ENCODE measurements around the gene LCE3C.
"Not testable (repeated sequence)": the region's sequence is repeated elsewhere in the genome, so short reads cannot be mapped to it uniquely, and the experiment has no call there.

Gene LCE3C

GRCh38 chr1:152599934-152600333 lies at the start of gene LCE3C:
Gene LCE3C (plus strand): TSS chr1:152600234. CDS start chr1:152600732, 498 bp downstream.
- H3K27ac Mint-ChIP-seq, result no peak within 1 kb of the TSS
- no peaks in the 10 kb centered on the region for H3K27me3 Mint-ChIP-seq
- no peaks in the 10 kb centered on the region for H3K4me1 Mint-ChIP-seq (ENCODE audit: low read depth)
- H3K4me3 Mint-ChIP-seq, result no peak within 1 kb of the TSS
- H3K9me3 Mint-ChIP-seq, result no peaks in the 10 kb centered on the region
- no peaks in the 10 kb centered on the region for H3K36me3 Mint-ChIP-seq (ENCODE audit: low read depth)

- H3K36me3 Mint-ChIP-seq (ENCODE audit: low read depth), result no peaks in the 10 kb centered on the region
- peaks cover 8% of the 10 kb centered on the region for H3K9me3 Mint-ChIP-seq
- no peaks in the 10 kb centered on the region for H3K4me1 Mint-ChIP-seq (ENCODE audit: low read depth)
- H3K27ac Mint-ChIP-seq, result no peak overlapping the region
- no peak overlapping the region for H3K4me3 Mint-ChIP-seq
- peaks cover 12% of the 10 kb centered on the region for H3K27me3 Mint-ChIP-seq
These were observed 34.9 kb upstream of the LCE3C start for GRCh38 chr1:152565115-152565514.

GRCh38 chr1:152565535-152566215 lies 34.4 kb upstream of the LCE3C start:
- H3K27ac Mint-ChIP-seq, result no peak overlapping the region

GRCh38 chr1:152566681-152567080 lies 33.4 kb upstream of the LCE3C start, which contains the start of gene LCE3E:
Gene LCE3E (minus strand): TSS chr1:152566780. CDS start chr1:152566208, 572 bp downstream.
- H3K36me3 Mint-ChIP-seq (ENCODE audit: low read depth), result no peaks in the 10 kb centered on the region
- H3K9me3 Mint-ChIP-seq, result peaks cover 8% of the 10 kb centered on the region
- peaks cover 23% of the 10 kb centered on the region for H3K27me3 Mint-ChIP-seq
- no peaks in the 10 kb centered on the region for H3K4me1 Mint-ChIP-seq (ENCODE audit: low read depth)
- no peak within 1 kb of the TSS for H3K27ac Mint-ChIP-seq
- H3K4me3 Mint-ChIP-seq, result no peak within 1 kb of the TSS

More at GRCh38 chr1:152565535-152566215, 34.4 kb upstream of the LCE3C start:
- Mint-ChIP-seq H3K9me3 (peaks cover 8% of the 10 kb centered on the region), H3K27me3 (peaks cover 13% of the 10 kb centered on the region), H3K36me3 (ENCODE audit: low read depth) (no peaks in the 10 kb centered on the region), H3K4me1 (ENCODE audit: low read depth) (no peaks in the 10 kb centered on the region), H3K4me3 (no peak overlapping the region)

- Mint-ChIP-seq H3K27ac (no peak overlapping the region), H3K9me3 (no peaks in the 10 kb centered on the region), H3K4me1 (ENCODE audit: low read depth) (no peaks in the 10 kb centered on the region), H3K36me3 (ENCODE audit: low read depth) (no peaks in the 10 kb centered on the region), H3K27me3 (peaks cover 21% of the 10 kb centered on the region), H3K4me3 (no peak overlapping the region)
These were observed 22.9 kb upstream of the LCE3C start for GRCh38 chr1:152577168-152577567.

GRCh38 chr1:152579526-152579925 lies 20.5 kb upstream of the LCE3C start:
- H3K27me3 Mint-ChIP-seq; H3K4me3 Mint-ChIP-seq; H3K9me3 Mint-ChIP-seq; H3K27ac Mint-ChIP-seq; H3K36me3 Mint-ChIP-seq (ENCODE audit: low read depth); H3K4me1 Mint-ChIP-seq (ENCODE audit: low read depth): not testable (repeated sequence)

- no peaks in the 10 kb centered on the region for H3K36me3 Mint-ChIP-seq (ENCODE audit: low read depth)
- H3K27me3 Mint-ChIP-seq, result peaks cover 4% of the 10 kb centered on the region
- no peaks in the 10 kb centered on the region for H3K9me3 Mint-ChIP-seq
- H3K4me3 Mint-ChIP-seq, result no peak within 1 kb of the TSS
- no peaks in the 10 kb centered on the region for H3K4me1 Mint-ChIP-seq (ENCODE audit: low read depth)
- no peak within 1 kb of the TSS for H3K27ac Mint-ChIP-seq
These were observed 19.6 kb upstream of the LCE3C start, which contains the start of gene LCE3D for GRCh38 chr1:152580433-152580832. Gene LCE3D (minus strand): TSS chr1:152580516. CDS start chr1:152579936, 580 bp downstream.

- no peak overlapping the region for H3K4me3 Mint-ChIP-seq
- peaks cover 4% of the 10 kb centered on the region for H3K27me3 Mint-ChIP-seq
- H3K36me3 Mint-ChIP-seq (ENCODE audit: low read depth), result no peaks in the 10 kb centered on the region
- no peak overlapping the region for H3K27ac Mint-ChIP-seq
- no peaks in the 10 kb centered on the region for H3K9me3 Mint-ChIP-seq
- no peaks in the 10 kb centered on the region for H3K4me1 Mint-ChIP-seq (ENCODE audit: low read depth)
These were observed 17.4 kb upstream of the LCE3C start for GRCh38 chr1:152582647-152583046.

- no peaks in the 10 kb centered on the region for H3K9me3 Mint-ChIP-seq
- H3K27me3 Mint-ChIP-seq, result peaks cover 2% of the 10 kb centered on the region
- no peak overlapping the region for H3K4me3 Mint-ChIP-seq
- H3K4me1 Mint-ChIP-seq (ENCODE audit: low read depth), result no peaks in the 10 kb centered on the region
- no peaks in the 10 kb centered on the region for H3K36me3 Mint-ChIP-seq (ENCODE audit: low read depth)
- no peak overlapping the region for H3K27ac Mint-ChIP-seq
These were observed 14.4 kb upstream of the LCE3C start for GRCh38 chr1:152585586-152585985.

- H3K9me3 Mint-ChIP-seq, result no peaks in the 10 kb centered on the region
- no peaks in the 10 kb centered on the region for H3K36me3 Mint-ChIP-seq (ENCODE audit: low read depth)
- H3K27me3 Mint-ChIP-seq, result no peaks in the 10 kb centered on the region
- H3K27ac Mint-ChIP-seq, result no peak overlapping the region
- H3K4me3 Mint-ChIP-seq, result no peak overlapping the region
- no peaks in the 10 kb centered on the region for H3K4me1 Mint-ChIP-seq (ENCODE audit: low read depth)
These were observed 3.0 kb upstream of the LCE3C start for GRCh38 chr1:152596986-152597385.

GRCh38 chr1:152613511-152613910 lies 13.5 kb downstream of the LCE3C start, which contains the start of gene LCE3B:
Gene LCE3B (plus strand): TSS chr1:152613811. CDS start chr1:152613811, 0 bp downstream.
- H3K27ac Mint-ChIP-seq, result no peak within 1 kb of the TSS
- H3K9me3 Mint-ChIP-seq, result peaks cover 3% of the 10 kb centered on the region
- no peaks in the 10 kb centered on the region for H3K4me1 Mint-ChIP-seq (ENCODE audit: low read depth)
- no peaks in the 10 kb centered on the region for H3K27me3 Mint-ChIP-seq
- H3K36me3 Mint-ChIP-seq (ENCODE audit: low read depth), result no peaks in the 10 kb centered on the region
- no peak within 1 kb of the TSS for H3K4me3 Mint-ChIP-seq

- H3K27ac Mint-ChIP-seq, result no peak overlapping the region
- H3K36me3 Mint-ChIP-seq (ENCODE audit: low read depth), result no peaks in the 10 kb centered on the region
- H3K27me3 Mint-ChIP-seq, result peaks cover 9% of the 10 kb centered on the region
- no peak overlapping the region for H3K4me3 Mint-ChIP-seq
- H3K9me3 Mint-ChIP-seq, result peaks cover 7% of the 10 kb centered on the region
- H3K4me1 Mint-ChIP-seq (ENCODE audit: low read depth), result no peaks in the 10 kb centered on the region
These were observed 22.0 kb downstream of the LCE3C start for GRCh38 chr1:152621993-152622392.

- no peak within 1 kb of the TSS for H3K27ac Mint-ChIP-seq
- peaks cover 11% of the 10 kb centered on the region for H3K27me3 Mint-ChIP-seq
- no peaks in the 10 kb centered on the region for H3K4me1 Mint-ChIP-seq (ENCODE audit: low read depth)
- no peak within 1 kb of the TSS for H3K4me3 Mint-ChIP-seq
- H3K9me3 Mint-ChIP-seq, result peaks cover 7% of the 10 kb centered on the region
- no peaks in the 10 kb centered on the region for H3K36me3 Mint-ChIP-seq (ENCODE audit: low read depth)
These were observed 22.8 kb downstream of the LCE3C start, which contains the start of gene LCE3A for GRCh38 chr1:152622803-152623202. Gene LCE3A (minus strand): TSS chr1:152623103. CDS start chr1:152623103, 0 bp downstream.

- no peaks in the 10 kb centered on the region for H3K36me3 Mint-ChIP-seq (ENCODE audit: low read depth)
These were observed 23.3 kb downstream of the LCE3C start for GRCh38 chr1:152623203-152623844.

GRCh38 chr1:152626744-152627143 lies 26.7 kb downstream of the LCE3C start:
- H3K36me3 Mint-ChIP-seq (ENCODE audit: low read depth), result no peaks in the 10 kb centered on the region
- no peak overlapping the region for H3K4me3 Mint-ChIP-seq
- H3K27me3 Mint-ChIP-seq, result peaks cover 29% of the 10 kb centered on the region

More at GRCh38 chr1:152623203-152623844, 23.3 kb downstream of the LCE3C start:
- H3K27me3 Mint-ChIP-seq, result peaks cover 16% of the 10 kb centered on the region
- peaks cover 6% of the 10 kb centered on the region for H3K9me3 Mint-ChIP-seq
- no peak overlapping the region for H3K27ac Mint-ChIP-seq
- H3K4me1 Mint-ChIP-seq (ENCODE audit: low read depth), result no peaks in the 10 kb centered on the region
- no peak overlapping the region for H3K4me3 Mint-ChIP-seq

More at GRCh38 chr1:152626744-152627143, 26.7 kb downstream of the LCE3C start:
- H3K27ac Mint-ChIP-seq, result no peak overlapping the region
- no peaks in the 10 kb centered on the region for H3K9me3 Mint-ChIP-seq
- no peaks in the 10 kb centered on the region for H3K4me1 Mint-ChIP-seq (ENCODE audit: low read depth)
